Hepatocyte (in vitro differentiated cells): ENCODE data around the gene PTPRM. TPM values are rescaled to one million over a fixed set of nuclear protein-coding genes. Genes with fewer than 3 reads are reported as not detected.

Source experiments
- DNase-seq: peaks from one replicate; pipeline ENCODE4 v3.0.0-alpha.2; 2016; ENCODE audit warnings: low spot score
- H2AFZ ChIP-seq: fragments of 200-600 bp; sonication (generic); 2 replicates; pipeline ENCODE4 v1.6.0; 2016; ENCODE audit warnings: antibody characterized with exemption, mild to moderate bottlenecking
- H3K27ac ChIP-seq: fragments of 200-600 bp; sonication (generic); 2 replicates; pipeline ENCODE4 v1.5.1; 2016; ENCODE audit warnings: mild to moderate bottlenecking
- H3K27me3 ChIP-seq: fragments of 200-600 bp; sonication (generic); 2 replicates; pipeline ENCODE4 v1.6.1; 2016
- H3K36me3 ChIP-seq: fragments of 200-600 bp; sonication (generic); replicated peaks from 2 replicates; pipeline ENCODE4 v1.5.1; 2016; ENCODE audit warnings: low read depth; ENCODE audit not compliant: insufficient read depth
- H3K4me1 ChIP-seq: fragments of 200-600 bp; sonication (generic); 2 replicates; pipeline ENCODE4 v1.5.1; 2016; ENCODE audit warnings: mild to moderate bottlenecking, moderate library complexity; ENCODE audit not compliant: insufficient read depth
- H3K4me2 ChIP-seq: fragments of 200-600 bp; sonication (generic); 2 replicates; pipeline ENCODE4 v1.6.0; 2016
- H3K4me3 ChIP-seq: fragments of 200-600 bp; sonication (generic); 2 replicates; pipeline ENCODE4 v1.5.1; 2016; ENCODE audit warnings: mild to moderate bottlenecking
- H3K79me2 ChIP-seq: fragments of 200-600 bp; sonication (generic); 2 replicates; pipeline ENCODE4 v1.6.0; 2017; ENCODE audit warnings: mild to moderate bottlenecking
- H3K9me2 ChIP-seq: fragments of 200-600 bp; sonication (generic); replicated peaks from 2 replicates; pipeline ENCODE4 v1.6.0; 2017; ENCODE audit warnings: mild to moderate bottlenecking; ENCODE audit not compliant: insufficient read depth
- H3K9me3 ChIP-seq: fragments of 200-600 bp; sonication (generic); 2 replicates; pipeline ENCODE4 v1.5.1; 2016; ENCODE audit warnings: low read depth, mild to moderate bottlenecking
- H4K20me1 ChIP-seq: fragments of 200-600 bp; sonication (generic); 2 replicates; pipeline ENCODE4 v1.6.0; 2016; ENCODE audit warnings: mild to moderate bottlenecking; ENCODE audit not compliant: insufficient read depth, poor library complexity, severe bottlenecking
- CTCF ChIP-seq: fragments of 200-600 bp; sonication (generic); IDR thresholded peaks from 2 replicates; pipeline ENCODE4 v1.5.1; 2016; ENCODE audit warnings: antibody characterized with exemption, mild to moderate bottlenecking; ENCODE audit not compliant: poor library complexity
- EZH2 ChIP-seq: fragments of 200-600 bp; sonication (generic); IDR thresholded peaks from 2 replicates; pipeline ENCODE4 v1.6.1; 2016; ENCODE audit warnings: antibody characterized with exemption, mild to moderate bottlenecking, borderline replicate concordance
- EZH2phosphoT487 ChIP-seq: fragments of 200-600 bp; sonication (generic); IDR thresholded peaks from one replicate; pipeline ENCODE4 v1.6.1; 2018; ENCODE audit warnings: antibody characterized with exemption, mild to moderate bottlenecking, low read depth, moderate library complexity; ENCODE audit not compliant: unreplicated experiment, severe bottlenecking
- WGBS: methylation state at CpG from one replicate; pipeline ENCODE4 v1.1.6; 2016; ENCODE audit warnings: low lambda C conversion rate; ENCODE audit errors: missing lambda C conversion rate; 5-methylcytosine and 5-hydroxymethylcytosine counted together
- polyA plus RNA-seq: library from polyadenylated mRNA; unstranded; fragments of >200 nt; fragmentation: Nextera tagmentation; extraction: Ambion mirVana; gene quantifications from 2 replicates; pipeline ENCODE4 v1.2.1, GENCODE V29; 2016
- total RNA-seq: library from RNA; depleted of rRNA; stranded (reverse); fragments of >200 nt; gene quantifications from 2 replicates; pipeline ENCODE4 v1.2.3, GENCODE V29; 2014

Gene PTPRM
- total and polyA plus RNA-seq, 2 experiments from 2014 or later, result 26.1 to 47.4 TPM

DNA sequence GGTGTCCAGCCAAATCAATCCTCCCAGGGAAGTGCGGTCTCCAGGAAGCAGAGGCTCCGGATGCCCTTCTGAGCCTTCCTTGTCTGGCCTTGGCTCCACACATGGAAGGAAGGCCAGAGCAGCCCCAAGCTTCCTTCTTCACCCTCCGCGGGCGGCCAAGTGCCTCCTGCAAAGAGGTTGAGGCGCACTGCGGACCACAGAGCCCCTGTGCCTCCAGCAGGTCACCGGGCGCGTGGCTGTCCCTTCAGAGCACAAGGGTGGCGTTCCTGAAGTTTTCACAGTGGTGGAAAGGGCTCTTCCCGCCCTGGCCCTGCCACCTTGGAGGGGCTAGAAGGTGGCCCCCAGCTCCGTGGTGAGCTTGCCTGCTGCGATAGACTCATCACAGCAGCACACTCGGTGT, 866.2 kb downstream of the PTPRM start:
- WGBS, result 96% methylated on average over 15 of the region's 15 CpGs
- Histone ChIP-seq H3K27ac (no peak overlapping the region), H3K27me3 (no peaks in the 10 kb centered on the region), H3K4me1 (no peaks in the 10 kb centered on the region), H2AFZ (no peak overlapping the region), H3K4me2 (no peak overlapping the region), H3K79me2 (no peaks in the 10 kb centered on the region), H3K36me3 (no peaks in the 10 kb centered on the region), H4K20me1 (no peaks in the 10 kb centered on the region), H3K9me3 (no peaks in the 10 kb centered on the region), H3K4me3 (no peak overlapping the region), H3K9me2 (no peaks in the 10 kb centered on the region)
- no peak for DNase-seq
- TF ChIP-seq CTCF (no peak), EZH2phosphoT487 (no peak), EZH2 (no peak)

GRCh38 chr18:8433771-8434170, 866.7 kb downstream of the PTPRM start:
- Histone ChIP-seq H3K4me1 (no peaks in the 10 kb centered on the region), H3K27me3 (no peaks in the 10 kb centered on the region), H4K20me1 (no peaks in the 10 kb centered on the region), H3K79me2 (no peaks in the 10 kb centered on the region), H3K4me2 (no peak overlapping the region), H3K9me2 (no peaks in the 10 kb centered on the region), H3K36me3 (no peaks in the 10 kb centered on the region), H2AFZ (no peak overlapping the region), H3K9me3 (no peaks in the 10 kb centered on the region), H3K4me3 (no peak overlapping the region), H3K27ac (no peak overlapping the region)
- 79% methylated on average over 7 of the region's 7 CpGs for WGBS
- DNase-seq, result no peak
- TF ChIP-seq EZH2, result no peak
- no peak for TF ChIP-seq EZH2phosphoT487
- TF ChIP-seq CTCF, result no peak

GRCh38 chr18:8435376-8435775, 868.3 kb downstream of the PTPRM start:
- Histone ChIP-seq H3K79me2 (no peaks in the 10 kb centered on the region), H3K4me1 (no peaks in the 10 kb centered on the region), H3K9me2 (no peaks in the 10 kb centered on the region), H4K20me1 (no peaks in the 10 kb centered on the region), H3K36me3 (no peaks in the 10 kb centered on the region), H3K9me3 (no peaks in the 10 kb centered on the region), H3K4me3 (no peak overlapping the region), H3K4me2 (no peak overlapping the region), H3K27ac (no peak overlapping the region), H3K27me3 (no peaks in the 10 kb centered on the region), H2AFZ (no peak overlapping the region)
- TF ChIP-seq EZH2 (no peak), CTCF (no peak), EZH2phosphoT487 (no peak)
- DNase-seq, result no peak
- 74% methylated on average over 14 of the region's 14 CpGs for WGBS

DNA sequence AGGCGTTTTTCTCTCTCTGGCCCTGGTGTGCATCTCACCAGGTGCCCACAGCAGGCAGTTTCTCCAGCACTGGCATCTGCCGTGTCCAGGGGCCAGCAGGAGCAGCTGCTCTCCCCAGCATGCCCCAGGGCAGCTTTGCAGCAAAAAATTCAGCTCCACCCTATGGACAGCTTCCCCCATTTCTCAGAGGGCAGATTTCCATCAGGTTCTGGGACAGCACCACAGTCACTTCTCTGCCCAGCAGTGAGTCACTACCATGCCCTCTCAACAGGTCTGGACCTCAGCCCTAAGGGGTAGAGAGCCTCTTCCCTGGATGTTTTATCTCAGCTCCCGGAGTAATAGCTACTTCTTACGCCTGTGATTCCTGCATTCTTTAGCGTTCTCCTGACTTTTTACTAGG, 871.9 kb downstream of the PTPRM start:
- DNase-seq, result no peak
- no peak overlapping the region for H2AFZ ChIP-seq
- 87% methylated on average over 5 of the region's 5 CpGs for WGBS
- no peak overlapping the region for H3K4me2 ChIP-seq
- H3K9me3 ChIP-seq, result no peaks in the 10 kb centered on the region
- TF ChIP-seq EZH2phosphoT487, result no peak
- TF ChIP-seq EZH2, result no peak
- TF ChIP-seq CTCF, result no peak
- no peaks in the 10 kb centered on the region for H3K4me1 ChIP-seq
- H3K9me2 ChIP-seq, result no peaks in the 10 kb centered on the region
- H3K36me3 ChIP-seq, result no peaks in the 10 kb centered on the region
- no peaks in the 10 kb centered on the region for H3K79me2 ChIP-seq
- no peak overlapping the region for H3K4me3 ChIP-seq
- no peak overlapping the region for H3K27ac ChIP-seq
- no peaks in the 10 kb centered on the region for H3K27me3 ChIP-seq
- H4K20me1 ChIP-seq, result no peaks in the 10 kb centered on the region
